HG03342 (cell line): Measurements from ENCODE around the gene AANAT.
A peak's percentile ranks its signal among the peaks of the same experiment; 100 is the strongest.

Source experiments
- ATAC-seq: cut with Tn5 transposase; IDR thresholded peaks from one replicate; pipeline ENCODE4 v1.9.1; 2021; ENCODE audit warnings: mild to moderate bottlenecking, moderate library complexity; ENCODE audit not compliant: unreplicated experiment

Gene AANAT

DNA sequence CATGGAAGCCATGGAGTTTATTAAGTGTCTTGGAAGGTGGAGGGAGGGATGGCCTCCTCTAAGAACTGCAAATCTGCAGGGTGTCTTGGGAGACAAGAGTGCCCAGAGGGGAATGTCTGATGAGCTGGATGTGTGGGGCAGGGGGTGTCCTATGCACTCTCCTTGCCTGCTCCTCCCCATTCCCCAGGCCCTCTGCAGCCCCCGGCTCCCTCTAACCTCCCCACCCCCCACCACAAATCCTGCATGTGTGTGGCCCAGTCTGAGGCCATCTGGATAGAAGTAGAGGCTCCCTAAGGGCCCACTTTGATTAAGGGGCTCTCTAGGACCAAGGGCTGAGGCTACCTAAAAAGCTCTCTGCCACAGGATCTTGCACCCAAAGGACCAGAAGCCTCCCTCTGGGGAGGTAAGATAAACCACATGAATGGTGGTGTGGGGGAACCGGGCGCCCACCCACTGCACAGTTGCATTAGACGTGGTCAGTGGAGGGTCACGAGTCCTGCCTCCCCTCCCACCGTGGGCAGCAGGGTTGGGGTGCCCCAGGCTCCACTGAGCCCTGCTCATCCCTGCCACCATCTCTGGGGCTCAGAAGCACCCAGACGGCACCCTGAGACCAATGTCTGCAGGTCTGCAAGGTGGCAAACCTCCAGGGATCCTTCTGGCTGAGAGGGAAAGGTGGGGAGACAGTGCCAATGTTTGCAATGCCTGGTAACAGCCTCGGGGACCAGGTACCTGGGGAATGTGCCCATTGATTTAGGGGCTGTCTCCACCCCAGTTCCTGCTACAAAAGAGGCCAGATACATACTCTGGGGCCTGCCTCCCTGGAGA is 618 bp downstream of the AANAT start:
- no peak for ATAC-seq

DNA sequence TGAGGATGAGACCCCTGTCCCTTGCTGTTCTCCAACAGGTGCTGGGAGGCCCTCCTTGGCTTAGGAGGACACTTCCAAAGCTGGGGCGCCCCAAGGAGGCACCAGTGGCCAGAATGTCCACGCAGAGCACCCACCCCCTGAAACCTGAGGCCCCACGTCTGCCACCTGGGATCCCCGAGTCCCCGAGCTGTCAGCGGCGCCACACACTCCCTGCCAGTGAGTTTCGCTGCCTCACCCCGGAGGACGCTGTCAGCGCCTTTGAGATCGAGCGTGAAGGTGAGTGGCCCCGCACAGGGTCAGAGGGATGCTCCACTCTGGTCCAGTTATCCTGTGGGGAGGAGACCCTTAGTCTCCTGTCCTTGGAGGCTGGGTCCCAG is 1.2 kb downstream of the AANAT start:
- no peak for ATAC-seq

DNA sequence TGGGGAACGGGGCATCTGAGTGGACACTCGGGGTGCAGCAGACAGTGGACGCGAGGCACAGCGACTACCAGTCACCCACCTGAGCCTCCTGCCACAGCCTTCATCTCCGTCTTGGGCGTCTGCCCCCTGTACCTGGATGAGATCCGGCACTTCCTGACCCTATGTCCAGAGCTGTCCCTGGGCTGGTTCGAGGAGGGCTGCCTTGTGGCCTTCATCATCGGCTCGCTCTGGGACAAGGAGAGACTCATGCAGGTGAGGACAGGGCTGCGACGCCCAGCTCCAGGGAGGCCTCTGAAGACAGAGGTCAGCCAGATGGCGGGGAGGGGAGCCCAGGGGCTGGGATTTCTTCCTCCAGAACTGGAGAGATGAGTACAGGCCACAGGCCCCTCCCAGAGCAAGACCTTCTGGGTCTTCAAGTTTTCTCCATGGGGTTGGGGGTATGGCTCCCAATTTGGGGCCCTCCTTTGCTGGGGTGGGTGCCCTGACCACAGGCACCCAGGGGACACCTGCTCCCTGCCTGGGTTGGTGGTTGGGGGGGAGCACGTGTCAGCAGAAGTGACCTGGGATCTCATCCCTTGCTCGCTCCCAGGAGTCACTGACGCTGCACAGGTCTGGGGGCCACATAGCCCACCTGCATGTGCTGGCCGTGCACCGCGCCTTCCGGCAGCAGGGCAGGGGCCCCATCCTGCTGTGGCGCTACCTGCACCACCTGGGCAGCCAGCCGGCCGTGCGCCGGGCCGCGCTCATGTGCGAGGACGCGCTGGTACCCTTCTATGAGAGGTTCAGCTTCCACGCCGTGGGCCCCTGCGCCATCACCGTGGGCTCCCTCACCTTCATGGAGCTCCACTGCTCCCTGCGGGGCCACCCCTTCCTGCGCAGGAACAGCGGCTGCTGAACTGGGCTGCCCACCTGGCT is 1.9 kb downstream of the AANAT start:
- ATAC-seq: no peak

DNA sequence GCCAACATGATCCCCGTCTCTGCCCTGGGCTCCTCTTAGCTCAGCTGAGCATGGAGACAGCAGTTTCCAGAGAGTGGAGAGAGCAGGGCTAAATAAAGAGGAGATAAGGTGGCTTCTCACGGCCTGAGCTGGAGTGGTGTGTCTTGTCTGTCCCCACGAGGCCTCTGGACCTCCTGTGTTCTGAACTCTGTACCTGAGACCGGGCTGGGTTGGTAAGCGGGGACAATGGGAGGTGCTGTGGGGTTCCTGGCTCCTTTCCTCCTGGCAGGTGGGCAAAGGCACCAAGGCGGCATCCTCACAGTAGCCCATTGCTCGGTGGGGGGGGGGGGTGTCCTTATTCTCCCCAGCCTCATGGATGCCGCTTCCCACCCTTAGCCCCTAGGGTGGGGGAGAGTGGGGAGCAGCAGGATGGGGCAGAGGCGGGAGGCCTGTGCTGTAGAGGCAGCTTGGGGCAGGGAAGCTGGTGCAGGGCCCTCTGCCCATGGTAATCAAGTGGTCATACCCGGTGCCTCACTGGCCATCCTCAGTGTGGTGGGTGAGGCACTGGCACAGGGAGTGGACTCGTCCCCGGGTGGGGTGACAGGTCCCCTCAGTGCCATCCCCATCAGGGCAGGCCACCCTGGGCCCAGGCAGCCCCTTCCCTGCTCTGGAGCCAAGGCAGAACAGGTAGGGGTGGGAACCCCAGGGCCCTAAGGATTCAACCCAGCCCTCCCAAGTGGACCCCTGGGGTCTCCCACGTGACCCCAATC is 2.8 kb downstream of the AANAT start:
- ATAC-seq: no peak

DNA sequence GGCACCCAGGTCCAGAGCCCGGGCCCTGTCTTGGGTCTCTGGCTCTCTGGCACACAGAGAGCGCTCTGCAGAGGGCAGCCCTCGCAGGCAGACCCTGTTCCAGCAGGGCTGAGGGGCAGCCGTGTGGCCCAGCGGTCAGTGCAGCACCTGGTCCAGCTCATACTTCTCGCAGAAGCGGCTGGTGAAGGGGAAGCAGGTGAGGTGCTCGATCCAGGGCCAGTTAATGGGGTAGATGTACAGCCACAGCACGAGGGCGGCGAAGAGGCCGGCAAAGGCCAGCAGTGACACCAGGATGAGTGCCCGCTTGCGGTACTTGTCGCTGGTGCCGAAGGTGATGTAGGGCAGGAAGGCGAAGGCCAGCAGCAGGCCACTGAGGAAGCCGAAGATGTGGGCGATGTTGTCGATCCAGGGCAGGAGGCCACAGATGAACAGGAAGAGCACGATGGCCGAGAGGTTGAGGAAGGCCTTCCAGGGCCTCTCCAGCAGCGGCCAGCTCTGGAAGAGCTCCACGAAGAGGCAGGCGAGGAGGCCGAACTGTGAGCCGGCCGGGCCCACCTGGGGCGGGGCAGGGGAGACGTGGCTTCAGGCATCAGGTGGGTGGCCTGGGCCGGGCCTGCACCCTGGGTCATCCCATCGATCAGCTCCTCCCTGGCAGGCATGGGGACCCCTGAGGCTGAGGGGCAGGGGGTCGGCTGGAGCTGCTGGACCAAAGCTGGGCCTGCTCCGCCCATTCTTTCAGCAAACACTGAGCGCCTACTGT is 4.3 kb downstream of the AANAT start:
- ATAC-seq: no peak

DNA sequence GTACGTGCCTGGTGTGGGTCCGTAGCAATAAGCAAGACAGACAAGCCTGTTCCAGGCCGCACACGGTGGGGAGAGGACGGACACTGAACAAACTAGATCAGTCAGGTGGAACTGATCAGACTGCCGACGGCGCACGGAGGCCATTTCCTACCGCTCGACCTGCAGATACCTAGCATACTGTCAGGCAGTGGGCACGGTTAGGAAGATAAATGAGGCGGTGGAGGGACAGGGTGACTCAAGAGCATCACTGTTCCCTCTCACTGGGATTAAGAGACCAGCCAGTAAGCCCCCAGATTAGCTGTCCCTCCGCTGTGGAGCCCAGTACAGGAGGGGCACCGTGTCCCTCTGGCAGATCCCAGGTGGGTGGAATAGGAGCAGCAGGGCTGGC is 4.8 kb downstream of the AANAT start:
- no peak for ATAC-seq

DNA sequence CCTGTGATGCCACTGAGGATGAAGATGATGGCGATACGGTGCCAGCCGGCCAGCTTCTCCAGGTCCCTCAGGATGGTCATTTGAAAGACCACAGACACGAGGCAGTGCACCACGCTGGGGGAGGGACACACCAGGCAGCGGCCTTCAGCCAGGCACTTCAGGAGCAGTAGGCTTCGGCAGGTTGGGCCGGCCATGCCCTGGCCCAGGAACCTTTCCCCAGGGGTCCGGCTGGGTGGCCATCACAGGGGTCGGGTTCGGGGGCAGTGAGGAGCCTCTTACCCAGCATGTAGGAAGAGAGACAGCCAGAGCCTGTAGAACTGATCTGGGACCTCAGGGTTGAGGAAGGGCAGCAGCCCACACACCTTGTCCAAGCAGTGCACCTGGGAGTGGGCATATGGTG is 5.3 kb downstream of the AANAT start:
- no peak for ATAC-seq

DNA sequence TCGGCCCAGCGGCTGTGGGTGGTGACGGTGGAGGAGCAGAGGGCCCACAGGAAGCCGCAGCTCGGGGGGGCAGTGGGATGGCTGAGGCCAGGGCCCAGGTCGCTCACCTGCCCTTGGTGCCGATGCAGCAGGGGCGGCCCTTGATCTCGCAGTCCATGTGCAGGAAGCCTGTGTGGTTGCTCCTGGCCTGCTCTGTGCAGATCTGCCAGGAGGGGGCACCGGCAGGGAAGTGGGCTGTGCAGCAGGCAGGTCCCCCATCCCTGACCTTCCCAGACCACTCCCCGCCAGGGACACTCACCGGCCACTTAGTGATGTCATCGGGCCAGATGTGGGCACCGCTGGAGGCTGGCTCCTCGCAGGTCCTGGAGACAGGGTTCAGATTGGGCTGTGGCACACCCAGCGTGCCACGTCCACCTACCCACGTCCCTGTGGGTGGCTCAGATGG is 6.2 kb downstream of the AANAT start:
- no peak for ATAC-seq

DNA sequence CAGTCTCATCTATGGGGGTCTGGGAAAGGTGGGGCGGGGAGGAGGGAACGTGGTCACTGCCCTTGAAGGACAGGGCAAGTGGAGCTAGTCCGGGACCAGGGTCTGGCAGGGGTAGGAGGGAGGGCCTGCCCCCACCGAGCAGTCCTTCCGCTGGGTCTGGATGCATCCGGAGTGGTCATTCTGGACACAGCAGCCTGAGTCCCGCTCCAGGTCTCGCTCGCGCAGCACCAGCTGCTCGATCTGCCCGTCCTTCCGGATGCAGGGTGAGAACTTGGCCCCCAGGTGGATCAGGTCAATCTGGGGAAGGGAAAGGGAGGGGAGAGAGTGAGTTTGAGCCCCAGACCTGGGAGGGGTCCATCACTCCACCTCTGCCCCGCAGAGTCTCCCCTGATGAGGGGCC is 6.8 kb downstream of the AANAT start:
- ATAC-seq: no peak

DNA sequence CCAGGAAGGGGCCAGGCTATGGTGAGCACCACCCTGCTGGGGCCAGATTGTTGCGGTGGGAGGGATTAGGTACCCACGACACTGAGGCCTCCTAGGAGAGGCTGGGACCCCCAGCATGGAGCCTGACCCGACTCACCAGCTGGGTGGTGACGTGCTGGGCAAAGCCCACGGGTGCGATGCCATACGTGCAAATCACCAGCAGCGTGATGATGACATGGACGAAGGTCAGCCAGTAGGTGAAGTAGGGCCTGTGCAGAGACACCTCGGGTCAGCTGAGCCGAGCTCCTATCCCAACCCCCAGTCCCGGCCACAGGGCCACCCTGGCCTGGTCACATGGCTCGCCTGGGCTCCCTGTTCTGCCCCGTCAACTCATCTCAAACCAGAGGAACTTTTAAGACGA is 7.5 kb downstream of the AANAT start:
- ATAC-seq: no peak

DNA sequence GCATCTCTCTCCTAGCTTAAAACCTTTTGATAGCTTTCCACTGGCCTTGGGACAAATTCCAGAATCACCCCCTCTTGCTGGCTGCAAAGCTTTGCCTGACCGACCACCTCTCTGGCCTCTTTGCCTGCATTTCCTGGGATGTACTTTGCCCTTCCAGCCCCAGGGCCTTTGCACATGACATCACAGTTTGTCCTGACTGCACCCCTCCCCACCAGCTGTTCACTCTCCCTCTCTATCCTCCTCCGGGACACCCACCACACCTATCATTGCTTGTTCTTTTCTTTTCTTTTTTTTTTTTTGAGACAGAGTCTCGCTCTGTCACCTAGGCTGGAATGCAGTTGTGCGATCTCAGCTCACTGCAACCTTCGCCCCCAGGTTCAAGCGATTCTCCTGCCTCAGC is 7.9 kb downstream of the AANAT start:
- ATAC-seq: no peak

DNA sequence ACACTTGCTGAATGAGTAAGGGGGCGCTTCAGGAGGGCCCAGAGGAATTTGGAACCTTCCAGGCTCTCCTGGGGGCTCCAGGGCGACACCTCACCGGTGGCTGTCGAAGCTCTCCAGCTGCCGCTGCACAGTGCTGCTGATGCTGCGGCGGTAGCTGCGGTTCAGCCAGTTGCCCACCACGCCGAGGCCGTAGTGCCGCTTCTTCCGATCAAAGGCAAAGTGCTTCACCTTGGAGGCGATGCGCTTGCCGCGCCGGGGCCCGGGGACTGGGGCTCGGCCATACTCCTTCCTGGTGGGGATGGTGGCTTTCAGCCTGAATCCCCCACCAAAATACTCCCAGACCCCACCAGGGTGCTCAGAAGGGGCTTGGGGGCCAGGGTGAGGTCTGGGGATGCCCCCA is 9.3 kb downstream of the AANAT start:
- ATAC-seq: no peak

DNA sequence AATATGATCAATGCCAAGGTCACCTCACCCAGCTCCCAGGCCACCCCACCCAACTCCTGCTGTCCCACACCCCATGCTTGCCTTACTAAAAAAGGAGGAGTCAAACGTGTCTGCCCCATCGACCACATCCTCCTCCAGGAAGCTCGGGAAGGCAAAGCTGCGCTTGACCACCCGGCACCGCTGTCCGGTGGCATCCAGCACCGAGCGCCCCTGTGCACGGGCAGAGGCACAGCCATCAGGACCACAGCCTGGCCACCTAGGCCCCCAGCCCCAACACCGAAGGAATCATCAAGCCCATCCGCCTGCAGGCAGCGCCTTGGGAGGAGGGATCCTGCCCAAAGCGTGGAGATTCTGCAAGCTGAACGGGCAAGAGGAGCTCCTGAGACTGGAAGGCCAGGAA is 10.2 kb downstream of the AANAT start:
- ATAC-seq: no peak

DNA sequence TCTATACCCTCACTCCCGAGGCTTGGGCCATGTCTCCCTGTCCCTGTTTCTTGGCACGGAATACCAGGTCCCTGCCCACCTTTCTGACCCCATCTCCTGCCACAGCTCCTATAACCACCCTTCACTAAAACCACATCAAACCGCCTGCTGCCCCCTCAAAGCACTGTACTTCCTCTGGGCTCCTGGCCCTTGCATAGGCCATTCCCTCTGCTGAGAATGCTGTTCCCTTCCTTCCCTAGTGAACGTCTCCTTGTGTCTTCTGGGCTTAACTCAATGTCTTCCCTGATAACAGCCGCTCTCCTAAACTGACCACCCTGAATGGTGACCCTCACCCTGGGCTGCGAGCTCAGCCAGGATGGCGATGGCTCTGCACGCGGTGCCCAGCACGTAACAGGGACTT is 10.7 kb downstream of the AANAT start:
- no peak for ATAC-seq

DNA sequence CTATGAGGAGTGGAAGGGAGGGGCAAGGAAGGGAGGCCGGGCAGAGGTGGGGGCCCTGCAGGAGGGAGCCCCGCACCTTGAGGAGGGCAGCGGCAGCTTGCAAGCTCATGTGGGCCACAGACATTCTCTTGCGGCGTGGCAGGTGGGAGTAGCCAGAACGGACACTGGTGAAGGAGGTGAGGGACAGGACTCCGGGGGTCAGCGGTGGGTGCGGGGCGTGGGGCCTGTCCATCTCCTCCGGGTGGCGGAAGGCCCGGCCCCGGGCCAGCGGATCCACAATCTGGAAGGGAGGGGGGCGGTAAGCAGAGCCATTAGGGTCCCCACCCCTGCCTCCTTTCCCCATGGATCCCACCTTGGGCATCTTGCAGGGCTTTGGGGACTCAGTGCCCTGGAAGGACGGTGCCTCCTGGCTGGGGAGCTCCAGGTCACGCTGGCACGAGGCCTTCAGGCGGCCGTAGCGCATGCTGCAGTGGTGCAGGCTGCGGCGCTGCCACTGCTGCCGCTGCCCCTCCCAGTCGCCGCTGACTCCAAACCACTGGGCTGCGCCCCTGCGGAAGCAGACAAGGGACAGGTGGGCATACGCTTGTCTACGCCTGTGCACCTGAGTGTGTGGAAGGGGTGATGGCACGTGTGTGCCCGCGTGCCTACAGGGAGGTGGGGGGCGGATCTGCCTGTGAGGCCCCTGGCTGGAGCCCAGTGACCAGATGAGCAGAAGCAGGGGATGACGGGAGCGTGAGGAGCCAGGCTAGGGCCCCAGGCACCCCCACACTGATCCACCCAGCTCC is 11.5 kb downstream of the AANAT start:
- no peak for ATAC-seq

DNA sequence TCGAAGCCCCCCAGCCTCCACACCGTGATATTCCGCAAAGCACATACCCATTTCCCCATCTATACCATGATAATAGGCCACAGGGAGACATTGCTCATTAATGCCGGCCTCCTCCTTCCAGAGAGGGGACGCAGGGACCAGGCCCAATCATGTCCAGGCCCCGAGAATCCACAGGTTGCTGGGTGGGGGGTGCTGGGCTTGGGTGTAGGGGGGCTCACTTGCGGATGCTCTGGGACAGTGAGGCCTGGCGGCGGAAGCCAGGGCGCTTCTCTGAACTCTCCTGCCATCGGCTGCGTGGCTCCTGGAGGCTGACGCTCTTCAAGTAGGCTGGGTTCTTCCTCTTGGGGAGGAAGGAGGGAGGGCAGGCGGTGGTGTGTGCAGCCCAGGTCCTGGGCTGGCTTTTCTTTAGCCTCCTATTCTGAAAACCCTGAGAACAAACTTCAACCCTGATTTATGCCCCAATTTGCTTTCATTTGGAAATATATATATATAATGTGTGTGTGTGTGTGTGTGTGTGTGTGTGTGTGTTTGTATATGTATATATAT is 12.2 kb downstream of the AANAT start:
- ATAC-seq: no peak

DNA sequence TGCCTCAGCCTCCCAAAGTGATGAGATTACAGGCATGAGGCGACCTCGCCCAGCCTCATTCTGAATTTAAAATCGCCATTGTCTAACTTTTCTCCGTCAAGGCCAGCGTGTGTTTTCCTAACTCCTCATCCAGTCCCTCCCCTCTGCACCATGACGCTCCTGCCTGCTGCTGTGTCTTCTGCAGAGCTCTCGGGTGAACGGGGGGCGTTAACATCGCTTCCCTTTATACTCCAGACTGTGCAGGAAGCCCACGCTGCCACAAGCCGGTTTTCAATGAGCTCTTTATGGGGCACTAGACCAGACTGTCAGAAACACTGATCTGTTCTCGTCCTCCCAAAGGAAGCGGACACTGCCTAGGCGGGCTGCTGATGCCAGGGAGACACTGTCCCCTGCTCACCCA is 13.2 kb downstream of the AANAT start:
- ATAC-seq: peak; percentile 11

DNA sequence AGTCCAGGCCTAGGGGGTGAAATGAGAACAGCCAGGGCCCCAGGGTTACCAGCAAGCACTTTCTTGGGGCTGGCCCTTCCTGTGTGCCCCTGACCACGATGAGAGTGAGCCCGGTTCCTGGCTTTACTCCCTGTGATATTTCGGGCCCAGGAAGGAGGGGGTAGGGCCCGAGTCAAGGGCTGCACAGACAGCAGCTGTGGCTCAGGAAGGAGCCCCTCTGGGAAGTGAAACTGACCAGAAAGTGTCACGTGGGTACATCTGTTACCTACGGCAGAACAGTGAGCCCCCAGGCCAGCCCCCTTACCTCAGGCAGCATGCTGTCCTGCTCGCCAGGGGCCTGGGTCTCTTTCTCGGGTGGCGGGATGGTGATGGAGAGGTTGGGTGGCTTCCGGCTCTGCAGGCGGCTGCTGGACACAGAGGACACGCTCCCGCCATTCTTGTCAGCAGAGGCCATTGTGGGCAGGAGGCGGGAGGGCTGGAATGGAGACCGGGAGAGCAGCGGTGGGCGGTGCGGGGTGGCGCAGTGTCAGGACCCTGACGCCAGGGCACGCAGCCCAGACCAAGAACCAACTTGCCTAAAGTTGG is 13.8 kb downstream of the AANAT start:
- peak; percentile 61 for ATAC-seq

DNA sequence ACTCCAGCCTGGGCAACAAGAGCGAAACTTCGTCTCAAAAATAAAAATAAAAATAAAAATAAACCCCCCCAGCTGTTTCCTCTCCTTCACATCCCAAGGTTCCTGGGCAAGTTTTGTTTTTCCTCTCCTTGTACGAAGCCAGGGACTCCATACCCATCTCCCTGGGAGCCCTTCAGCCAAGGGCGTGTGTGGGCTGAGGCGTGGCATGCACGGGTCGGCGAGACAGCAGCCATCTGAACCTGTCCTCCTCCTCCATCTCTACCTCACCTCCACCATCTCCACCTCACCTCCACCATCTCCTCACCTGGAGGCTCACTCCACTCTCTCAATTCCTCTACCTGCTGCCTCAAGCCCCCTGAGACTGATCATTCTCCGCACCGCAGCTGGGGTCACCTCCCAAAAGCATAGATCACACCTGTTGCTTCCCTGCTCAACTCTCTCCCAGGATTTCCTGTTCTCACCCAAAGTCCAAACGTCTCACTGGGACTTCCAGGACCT is 16.9 kb downstream of the AANAT start:
- ATAC-seq: no peak
